NT2/D1 (cell line): ENCODE data around the gene BLOC1S3.

Experiments
- SUZ12 ChIP-seq: IDR thresholded peaks from 2 replicates; pipeline ENCODE4 v1.6.1; 2011; ENCODE audit not compliant: insufficient read length, insufficient read depth; ENCODE audit errors: extremely low read depth
- YY1 ChIP-seq: IDR thresholded peaks from 2 replicates; pipeline ENCODE4 v1.6.1; 2011; ENCODE audit not compliant: insufficient read length, insufficient read depth

GRCh38 chr19:45153339-45154063 is 25.1 kb upstream of the BLOC1S3 start:
- TF ChIP-seq YY1 = no peak
- no peak for TF ChIP-seq SUZ12
